ENCODE results near the gene ITGB1.

GRCh38 chr10:32987172-32987571 lies 29.1 kb upstream of the ITGB1 start:
- TF ChIP-seq, protein P1, sequence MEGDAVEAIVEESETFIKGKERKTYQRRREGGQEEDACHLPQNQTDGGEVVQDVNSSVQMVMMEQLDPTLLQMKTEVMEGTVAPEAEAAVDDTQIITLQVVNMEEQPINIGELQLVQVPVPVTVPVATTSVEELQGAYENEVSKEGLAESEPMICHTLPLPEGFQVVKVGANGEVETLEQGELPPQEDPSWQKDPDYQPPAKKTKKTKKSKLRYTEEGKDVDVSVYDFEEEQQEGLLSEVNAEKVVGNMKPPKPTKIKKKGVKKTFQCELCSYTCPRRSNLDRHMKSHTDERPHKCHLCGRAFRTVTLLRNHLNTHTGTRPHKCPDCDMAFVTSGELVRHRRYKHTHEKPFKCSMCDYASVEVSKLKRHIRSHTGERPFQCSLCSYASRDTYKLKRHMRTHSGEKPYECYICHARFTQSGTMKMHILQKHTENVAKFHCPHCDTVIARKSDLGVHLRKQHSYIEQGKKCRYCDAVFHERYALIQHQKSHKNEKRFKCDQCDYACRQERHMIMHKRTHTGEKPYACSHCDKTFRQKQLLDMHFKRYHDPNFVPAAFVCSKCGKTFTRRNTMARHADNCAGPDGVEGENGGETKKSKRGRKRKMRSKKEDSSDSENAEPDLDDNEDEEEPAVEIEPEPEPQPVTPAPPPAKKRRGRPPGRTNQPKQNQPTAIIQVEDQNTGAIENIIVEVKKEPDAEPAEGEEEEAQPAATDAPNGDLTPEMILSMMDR (IDR thresholded peaks at IDR 0.05), result no peak
- TF ChIP-seq, protein P2, sequence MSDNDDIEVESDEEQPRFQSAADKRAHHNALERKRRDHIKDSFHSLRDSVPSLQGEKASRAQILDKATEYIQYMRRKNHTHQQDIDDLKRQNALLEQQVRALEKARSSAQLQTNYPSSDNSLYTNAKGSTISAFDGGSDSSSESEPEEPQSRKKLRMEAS (CRISPR knock-in tag; IDR thresholded peaks at IDR 0.05), result no peak
- TF ChIP-seq FOXJ3 (CRISPR knock-in tag; IDR thresholded peaks at IDR 0.05; ENCODE audit: borderline replicate concordance), result no peak
- TF ChIP-seq ETV6 (CRISPR knock-in tag; IDR thresholded peaks at IDR 0.05), result no peak
- no peak for TF ChIP-seq ZNF121 (CRISPR knock-in tag; IDR thresholded peaks at IDR 0.05)
- TF ChIP-seq, protein P3, sequence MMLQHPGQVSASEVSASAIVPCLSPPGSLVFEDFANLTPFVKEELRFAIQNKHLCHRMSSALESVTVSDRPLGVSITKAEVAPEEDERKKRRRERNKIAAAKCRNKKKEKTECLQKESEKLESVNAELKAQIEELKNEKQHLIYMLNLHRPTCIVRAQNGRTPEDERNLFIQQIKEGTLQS (CRISPR knock-in tag; conservative IDR thresholded peaks at IDR 0.05), result no peak

Data from WTC11 (cell line).